ENCODE data around the gene HGF.
"Not testable (repeated sequence)": the region's sequence is repeated elsewhere in the genome, so short reads cannot be mapped to it uniquely, and the experiment has no call there.

The HGF gene

DNA sequence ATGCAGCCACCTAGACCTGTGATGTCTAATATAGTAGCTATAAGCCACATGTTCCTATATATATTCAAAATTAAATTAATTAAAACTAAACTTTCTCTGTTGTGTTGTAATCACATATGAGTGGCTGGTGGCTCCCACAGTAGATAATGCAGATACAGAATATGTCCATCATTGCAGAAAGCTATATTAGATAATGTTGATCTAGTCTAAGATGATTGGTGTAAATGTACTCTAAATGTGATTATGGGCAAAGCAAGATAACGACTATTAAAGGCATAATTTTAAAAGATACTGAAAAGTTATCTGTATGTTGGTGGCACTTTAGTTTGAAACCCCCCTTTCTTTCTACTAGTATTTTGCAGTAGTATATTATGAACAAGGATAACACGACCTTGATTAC is 5.7 kb upstream of the HGF start:
- no peak for DNase-seq

DNA sequence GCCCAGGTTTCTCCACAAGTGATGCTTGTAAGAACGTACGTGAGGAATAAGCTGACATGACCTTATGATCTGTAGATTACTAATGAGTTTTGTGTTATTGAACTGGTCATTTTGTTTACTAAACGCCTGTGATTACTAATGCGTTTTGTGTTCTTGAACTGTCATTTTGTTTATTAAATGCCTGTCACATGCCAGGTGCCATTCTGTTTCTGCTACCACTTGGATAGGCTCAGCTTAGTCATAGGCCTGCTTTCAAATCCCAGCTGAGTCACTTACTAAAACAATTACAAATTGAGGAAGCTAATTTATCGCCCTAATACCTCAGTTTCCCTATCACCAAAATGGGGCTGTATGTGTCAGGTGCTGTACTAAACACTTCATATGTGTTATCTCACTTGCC is 4.7 kb upstream of the HGF start:
- no peak for DNase-seq

DNA sequence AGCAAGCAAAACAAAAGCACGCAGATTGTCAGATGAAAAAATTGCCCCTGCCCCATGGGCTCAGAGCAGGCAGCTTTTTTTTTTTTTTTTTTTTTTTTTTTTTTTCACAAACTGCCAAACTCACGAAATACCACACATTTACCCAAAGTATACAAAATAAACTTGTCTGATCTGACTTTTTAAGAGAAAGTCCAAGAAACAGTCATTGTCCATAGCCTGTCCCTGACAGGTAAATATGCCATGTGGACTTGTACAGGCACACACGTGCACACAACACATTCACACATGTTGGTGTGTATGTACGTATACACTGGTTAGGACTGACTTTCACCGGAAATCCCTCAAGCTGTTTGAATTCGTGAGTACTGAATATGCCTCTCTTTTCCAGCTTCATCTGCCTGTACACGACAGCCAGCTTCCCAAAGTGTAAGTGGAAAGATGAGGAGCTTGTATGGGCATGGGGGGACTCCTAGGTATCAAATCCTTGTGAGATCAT is 929 bp upstream of the HGF start:
- no peak for DNase-seq

DNA sequence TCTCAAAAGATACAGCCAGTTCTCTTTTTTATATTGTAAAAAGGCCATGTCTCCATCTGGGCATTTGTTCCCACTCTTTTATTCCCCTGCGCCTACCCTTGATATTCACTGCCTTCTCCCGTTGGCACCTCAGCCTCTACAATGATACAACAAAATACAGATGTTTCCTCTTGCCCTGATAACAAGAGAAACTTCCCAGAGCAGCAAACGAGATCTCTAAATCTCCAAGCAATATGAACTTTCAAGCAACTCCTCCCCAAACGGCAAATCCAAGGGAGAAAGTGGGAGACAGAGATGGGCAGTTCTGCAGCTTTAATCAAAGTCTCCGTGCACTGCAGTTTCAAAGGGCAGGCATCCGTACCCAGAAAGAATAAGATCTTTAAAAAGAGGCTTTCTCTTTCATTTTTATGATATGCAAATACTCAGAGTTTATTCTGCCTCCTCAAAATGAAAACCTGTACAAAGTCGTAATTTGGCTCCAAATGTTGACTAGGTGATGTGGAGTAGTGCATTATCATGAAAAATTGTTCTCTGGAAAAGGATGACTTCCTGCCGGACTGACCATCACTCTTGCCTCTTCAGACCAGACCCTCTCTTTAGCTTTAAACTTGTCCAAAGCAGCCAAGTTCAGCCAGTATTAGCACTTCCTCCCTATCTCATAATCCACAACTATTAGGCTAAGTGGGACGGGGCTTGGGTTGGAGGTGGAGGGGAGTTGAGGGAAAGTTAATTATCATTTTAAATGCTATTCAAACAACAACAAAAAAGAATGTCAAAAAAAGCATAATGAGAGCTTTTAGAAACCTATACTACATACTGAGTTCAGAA is 682 bp downstream of the HGF start:
- no peak for DNase-seq

DNA sequence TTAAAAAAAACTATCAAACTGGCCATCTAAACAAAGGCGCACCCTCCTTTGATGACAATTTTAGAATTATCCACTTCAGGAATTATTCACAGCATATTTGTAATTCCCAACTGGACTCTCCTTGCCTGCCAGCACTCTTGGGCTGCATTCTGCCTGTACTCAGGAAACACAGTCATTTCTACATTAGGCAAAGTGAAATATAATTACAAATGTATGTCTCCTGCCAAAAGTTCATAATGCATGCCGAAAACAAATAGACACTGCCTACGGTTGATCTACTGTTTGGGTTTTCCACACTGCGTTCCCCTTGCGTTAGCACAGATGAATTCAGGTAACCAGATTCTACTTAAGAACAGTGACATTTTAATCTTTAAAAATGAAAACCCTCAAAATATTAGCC is 1.9 kb downstream of the HGF start:
- no peak for DNase-seq

DNA sequence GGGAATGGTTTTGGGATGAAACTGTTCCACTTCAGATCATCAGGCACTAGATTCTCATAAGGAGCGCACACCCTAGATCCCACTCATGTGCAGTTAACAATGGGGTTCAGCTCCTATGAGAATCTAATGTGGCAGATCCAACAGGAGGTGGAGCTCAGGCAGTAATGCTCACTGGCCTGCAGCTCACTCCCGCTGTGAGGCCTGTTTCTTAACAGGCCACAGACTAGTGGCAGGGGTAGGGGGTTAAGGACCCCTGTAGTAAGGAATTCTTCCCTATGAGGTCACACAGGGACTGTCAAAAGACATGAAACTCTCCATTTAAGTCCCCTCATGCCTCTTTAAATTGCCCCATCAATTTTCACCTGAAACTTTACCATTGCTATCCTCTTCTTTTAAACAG is 8.0 kb downstream of the HGF start:
- DNase-seq: no peak

DNA sequence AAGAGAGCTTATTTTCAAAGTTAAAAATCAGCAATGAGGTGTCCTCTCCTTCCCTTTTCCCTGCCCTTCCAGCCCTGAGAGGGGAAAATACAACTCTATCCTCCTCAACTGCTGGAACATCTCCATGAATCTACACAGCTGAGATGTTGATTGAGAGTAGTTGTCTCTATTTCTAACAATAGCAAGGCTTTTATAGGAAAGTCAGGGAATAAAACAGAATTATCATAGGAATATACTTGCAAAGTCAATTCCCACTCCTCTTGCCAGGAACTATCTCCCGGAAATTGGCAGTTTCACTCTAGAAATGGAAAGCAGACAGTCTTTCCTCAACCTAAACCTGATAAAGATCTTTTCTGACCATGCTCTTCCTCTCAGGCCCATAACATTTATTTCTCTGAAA is 8.8 kb downstream of the HGF start:
- DNase-seq: no peak

DNA sequence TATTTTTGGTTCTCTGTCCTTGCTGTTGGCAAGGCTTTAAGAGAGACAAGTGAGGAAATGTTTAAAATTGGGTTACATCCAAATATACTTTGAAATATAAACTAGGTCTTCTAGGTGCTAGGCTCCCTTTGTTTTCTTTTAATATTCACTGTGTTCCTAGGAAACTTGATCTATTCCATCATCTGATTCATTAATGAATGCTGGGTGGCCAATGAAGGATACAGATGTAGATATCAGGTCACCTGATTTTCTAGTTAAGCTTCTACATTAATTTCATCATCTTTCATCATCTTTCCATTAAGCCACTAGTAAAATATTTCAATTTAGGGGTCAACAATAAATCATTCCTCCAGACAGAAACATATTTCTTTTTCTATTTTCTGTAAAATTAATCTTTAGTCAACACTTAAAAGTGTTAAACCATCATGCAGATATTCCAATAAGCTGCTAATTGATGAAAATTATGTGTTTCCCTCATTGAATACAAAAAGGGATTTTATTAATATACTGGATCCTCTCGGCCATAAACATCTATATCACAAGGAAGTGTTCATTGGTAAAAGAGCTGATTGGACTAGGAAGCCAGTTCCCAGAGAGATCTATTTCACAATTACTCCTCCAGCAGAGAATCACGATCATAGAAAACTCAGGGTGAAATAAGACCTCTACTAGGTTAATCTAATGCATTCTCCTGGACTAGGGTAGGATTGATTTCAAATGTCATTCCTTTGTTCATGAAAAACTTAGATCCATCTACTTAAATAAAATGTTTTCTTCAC is 14.7 kb downstream of the HGF start:
- DNase-seq: no peak

DNA sequence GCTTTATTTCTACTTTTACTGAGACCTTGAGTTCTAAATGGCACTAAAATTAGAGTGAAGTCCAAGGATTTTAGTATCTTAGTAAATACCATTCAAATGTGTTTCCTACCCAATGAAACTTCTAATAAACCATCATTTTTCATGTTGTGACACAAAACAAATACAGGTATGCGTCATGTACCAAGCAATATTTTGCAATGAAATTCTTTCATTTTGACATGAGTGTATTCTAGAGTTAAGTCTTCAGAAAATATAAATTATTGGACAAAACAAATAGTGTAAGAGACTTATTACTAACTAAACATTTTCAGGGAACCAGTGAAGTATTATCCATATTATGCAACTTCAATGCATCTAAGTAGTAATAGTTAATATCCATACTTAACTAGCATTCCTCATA is 16.5 kb downstream of the HGF start:
- no peak for DNase-seq

DNA sequence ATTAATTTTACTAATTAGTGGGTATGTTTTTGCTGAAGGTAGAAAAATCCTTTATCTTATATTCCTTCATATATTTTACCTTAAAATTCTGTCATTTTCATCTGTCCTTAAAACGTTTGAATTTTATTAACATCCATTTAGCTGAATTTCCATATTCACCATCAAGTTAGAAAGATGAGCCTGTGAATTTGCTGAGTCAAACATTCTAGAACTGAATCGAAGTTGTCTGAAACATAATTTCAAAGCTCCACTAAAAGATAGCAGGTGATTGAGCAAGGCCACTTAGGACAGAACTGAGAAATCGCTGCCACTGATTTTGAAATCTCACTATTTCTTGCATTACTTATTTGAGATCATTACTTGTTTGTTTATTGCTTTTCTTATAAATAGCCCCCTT is 17.5 kb downstream of the HGF start:
- no peak for DNase-seq

DNA sequence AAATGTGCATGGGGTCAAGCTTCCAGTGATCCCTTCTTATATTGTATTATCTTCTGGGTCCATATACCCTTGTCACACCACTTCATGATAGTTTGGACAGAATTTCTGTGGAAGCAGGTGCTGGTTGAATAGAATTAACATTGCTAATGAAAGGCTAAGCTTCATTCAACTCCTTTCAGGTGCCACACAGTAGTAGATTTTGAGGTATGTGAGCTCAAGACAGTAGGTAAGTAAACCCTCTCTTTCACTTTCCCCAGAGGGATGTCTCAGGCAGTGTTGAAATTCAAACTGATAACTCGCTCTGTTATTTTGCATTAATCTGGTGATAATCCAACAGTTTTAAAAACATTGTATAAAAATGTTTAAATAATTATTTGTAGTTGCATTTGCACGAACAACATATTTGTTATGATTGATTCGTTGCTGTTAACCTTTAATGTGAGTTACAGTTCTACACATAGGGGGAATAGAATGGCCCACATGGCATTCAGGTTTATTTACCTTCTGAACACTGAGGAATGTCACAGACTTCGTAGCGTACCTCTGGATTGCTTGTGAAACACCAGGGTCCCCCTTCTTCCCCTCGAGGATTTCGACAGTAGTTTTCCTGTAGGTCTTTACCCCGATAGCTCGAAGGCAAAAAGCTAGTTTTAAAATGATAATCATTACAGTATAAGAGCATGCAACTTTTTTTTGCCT is 18.1 kb downstream of the HGF start:
- DNase-seq: no peak

DNA sequence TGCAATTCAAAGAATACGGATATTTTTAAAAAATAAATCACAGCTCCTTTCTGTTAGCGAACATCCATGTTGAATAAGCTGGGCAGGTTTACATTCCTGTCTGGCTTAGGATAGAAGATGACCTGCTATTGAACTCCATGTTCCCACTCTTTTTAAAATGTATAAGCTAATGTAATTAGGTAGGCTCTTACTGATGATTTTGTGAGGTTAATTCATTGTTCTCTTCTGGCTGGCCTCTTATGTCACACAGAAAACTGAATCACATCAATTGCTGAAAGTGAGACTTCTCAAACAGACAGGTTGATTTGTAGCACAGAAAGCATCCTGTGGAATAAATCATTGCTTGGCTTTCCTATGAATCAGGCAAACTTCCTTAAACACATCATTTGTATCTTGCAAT is 24.2 kb downstream of the HGF start:
- no peak for DNase-seq

DNA sequence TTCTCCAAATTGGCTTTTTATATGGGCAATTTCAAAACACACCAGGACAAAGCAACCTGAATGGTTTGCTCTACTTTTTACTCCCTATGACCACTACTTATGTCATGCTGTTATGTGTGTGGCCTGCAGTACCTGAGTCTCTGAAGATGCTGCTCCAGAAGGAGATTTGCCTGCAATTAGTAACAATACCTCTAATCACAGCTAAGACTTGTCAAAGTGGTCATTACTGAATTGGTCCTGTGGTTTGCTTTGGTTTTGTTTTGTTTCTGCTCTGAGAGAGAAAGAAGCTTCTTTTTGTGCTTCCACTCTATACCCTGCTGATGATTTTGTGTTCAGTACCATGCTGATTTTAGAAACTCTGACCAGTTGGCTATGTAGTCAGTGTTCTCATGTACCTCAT is 25.5 kb downstream of the HGF start:
- no peak for DNase-seq

DNA sequence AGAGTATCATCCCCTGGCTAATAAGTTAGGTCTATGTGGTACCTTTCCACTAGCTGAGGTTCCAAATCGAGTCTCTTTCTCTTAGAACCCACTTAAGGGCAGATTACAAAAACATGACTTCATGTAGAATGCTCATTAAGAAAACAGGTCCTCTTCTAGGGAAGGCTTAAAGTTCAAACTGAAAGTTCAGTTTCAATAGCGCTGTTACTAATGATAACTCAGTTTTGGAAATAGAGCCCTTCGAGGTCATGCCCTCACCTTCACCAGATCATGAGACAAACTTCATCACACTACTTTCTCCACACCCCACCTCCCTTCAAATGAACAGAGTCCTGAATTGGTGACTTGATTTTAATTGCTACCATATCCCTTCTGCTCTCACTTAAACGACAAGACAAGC is 26.2 kb downstream of the HGF start:
- DNase-seq: no peak

DNA sequence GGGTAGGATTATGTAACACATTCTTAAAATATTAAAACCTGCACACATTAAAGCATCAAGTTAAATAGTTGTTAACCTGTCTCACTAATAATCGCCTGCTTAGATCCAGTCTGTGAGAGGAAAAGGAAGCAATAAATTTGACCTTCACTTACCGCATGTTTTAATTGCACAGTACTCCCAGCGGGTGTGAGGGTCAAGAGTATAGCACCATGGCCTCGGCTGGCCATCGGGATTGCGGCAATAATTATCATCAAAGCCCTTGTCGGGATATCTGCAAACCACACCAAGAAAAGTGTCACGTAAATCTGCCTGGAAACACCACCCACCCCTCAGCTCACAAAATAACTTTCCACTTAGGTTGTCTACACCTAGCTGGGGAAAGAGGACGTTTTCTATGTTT is 26.6 kb downstream of the HGF start:
- DNase-seq: no peak

DNA sequence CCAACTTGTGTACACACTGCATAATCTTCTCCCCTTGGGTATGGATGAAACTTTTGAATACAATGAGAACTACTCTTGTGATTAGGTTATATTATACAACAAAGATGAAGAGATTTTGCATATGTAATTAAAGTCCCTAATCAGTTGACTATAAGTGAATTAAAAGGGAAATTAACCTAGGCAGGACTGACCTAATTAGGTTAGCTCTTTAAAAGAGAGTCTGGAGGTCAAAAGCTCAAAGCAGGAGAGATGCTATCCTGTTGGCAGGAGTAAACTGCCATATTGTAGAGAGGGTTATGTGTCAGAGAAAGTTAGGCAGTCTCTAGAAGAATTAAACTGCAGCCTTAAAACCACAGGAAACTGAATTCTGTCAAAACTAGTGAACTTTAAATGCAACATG is 29.4 kb downstream of the HGF start:
- DNase-seq: no peak

DNA sequence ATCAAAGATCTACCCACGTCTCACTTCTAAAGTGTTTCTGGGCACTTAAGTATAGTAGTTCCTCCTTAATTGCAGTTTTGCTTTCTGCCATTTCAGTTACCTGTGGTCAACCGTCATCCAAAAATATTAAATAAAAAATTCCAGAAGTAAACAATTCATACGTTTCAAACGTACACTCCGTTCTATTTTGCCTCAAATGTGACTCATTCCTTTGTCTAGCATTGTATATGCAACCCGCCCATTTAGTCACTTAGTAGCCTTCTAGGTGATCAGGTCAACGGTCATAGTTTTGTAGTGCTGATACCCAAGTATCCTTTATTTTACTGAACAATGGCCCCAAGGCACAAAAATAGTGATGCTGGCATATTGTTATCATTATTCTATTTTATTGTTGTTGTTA is 33.8 kb downstream of the HGF start:
- DNase-seq: no peak

DNA sequence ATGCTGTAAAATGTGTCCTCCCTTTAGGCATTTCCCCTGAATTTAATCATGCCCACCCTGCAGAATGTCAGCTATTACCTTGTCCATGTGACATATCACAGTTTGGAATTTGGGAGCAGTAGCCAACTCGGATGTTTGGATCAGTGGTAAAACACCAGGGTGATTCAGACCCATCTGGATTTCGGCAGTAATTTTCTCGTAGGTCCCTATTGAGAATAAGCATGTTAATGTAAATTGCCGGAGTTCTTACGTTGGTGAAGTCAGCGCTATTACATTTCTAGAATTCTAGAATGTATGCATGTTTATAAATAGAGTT is 44.1 kb downstream of the HGF start:
- DNase-seq: no peak

DNA sequence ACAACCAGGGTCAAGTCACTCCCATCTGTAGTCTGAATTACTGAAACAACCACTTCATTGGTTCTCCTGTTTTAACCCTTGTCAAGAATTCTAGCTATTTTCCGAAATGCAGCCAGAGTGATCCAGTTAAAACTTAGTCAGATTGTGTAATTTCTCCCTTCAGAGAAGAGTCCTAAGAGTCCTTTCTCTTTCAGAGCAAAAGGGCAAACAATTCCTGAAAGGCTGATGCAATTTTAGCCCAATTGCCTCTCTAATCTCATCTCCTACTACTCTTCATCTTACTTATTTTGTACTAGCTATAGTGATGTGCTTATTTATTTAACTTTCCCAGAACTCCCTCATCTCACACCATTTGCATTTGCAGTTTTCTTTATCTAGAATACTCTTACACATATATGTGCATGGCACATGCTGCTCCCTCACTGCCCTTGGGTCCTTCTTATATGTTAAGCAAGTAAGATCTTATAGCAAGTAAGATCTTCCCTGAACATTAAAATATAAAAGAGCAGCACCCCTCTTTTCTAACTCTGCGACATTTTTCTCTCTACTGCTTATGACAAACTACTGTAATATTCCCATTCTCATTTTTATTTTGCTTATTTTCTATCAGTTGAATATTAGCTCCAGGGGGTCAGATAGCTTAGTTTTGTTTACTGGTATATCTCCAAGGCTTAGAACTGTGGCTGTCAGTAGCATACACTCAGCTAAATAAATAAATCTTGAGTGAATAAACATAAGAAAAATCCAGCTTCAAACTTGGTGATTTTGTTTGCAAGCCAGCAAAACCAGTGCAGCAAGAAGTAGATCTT is 44.6 kb downstream of the HGF start:
- DNase-seq: no peak

DNA sequence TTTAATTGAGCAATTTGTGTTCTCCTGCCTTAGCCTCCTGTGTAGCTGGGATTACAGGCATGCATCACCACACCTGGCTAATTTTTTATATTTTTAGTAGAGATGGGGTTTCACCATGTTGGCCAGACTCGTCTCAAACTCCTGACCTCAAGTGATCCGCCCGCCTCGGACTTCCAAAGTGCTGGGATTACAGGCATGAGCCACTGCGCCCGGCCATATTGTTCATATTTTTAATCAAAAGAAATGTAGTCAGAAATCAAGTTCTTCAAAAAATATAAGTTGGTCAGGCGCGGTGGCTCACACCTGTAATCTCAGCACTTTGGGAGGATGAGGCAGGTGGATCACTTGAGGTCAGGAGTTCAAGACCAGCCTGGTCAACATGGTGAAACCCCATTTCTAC is 47.6 kb downstream of the HGF start:
- not testable (repeated sequence) for DNase-seq

DNA sequence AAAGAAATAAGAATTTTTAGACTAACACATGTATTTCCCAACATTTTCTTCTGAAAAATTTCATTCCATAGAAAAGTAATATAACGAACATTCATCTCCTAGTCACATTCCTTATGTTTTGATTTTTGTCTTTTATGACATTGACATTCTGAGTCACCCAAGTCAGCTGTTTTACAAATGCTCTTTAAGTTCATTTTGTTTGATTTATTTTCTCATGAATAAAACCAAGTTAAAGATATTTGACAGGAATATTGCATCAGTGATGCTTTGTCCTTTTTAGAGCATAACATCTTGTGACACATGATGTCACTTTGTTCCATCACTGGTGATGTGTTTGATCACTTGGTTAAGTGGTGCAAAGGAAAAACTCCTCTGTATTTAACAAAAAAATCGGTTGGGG is 48.4 kb downstream of the HGF start:
- no peak for DNase-seq

DNA sequence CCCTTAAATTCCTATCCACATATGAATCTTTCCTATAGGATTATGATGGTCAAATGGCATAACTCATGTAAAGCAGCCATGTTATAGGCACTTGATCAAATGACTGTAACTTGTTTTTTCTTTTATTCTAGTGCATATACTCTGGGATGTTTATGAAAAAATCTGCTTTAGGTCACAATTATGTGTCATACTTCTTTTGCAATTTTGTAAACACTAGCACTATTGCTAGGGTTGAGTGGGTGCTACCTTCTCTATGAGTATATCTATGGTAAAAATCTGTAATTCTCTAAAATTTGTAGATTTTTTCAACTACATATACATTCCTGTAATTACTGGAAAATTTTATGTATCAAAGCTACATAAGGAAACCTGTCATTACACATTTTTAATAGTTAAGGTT is 50.0 kb downstream of the HGF start:
- DNase-seq: no peak

DNA sequence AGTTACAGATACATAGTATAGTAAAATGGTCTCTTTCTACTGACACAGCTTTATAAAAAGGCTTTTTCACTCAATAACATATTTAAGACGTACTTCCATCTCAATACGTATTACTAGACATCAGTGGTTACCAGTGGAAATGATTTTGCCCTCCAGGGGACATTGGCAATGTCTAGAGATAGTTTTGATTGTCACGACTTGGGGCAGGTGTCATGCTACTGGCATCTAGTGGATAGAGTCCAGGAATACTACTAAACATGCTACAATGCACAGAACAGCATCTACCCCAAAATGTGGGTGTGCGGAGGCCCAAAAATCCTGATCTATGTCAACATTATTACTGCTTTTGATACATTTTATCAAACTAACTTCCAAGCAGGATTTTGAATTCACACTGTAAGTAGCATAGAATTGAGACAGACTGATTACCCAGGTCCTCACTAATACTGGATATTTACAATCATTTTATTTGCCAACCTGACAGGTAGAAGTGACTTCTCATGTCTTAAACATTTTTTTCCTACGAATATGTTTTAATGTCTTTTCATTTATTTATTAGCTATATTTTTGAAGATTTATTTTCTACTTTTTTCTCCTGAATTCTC is 53.8 kb downstream of the HGF start:
- DNase-seq: no peak
